ENCODE data around the gene PEX19. TPM values are rescaled to one million over a fixed set of nuclear protein-coding genes. Genes with fewer than 3 reads are reported as not detected.

PEX19 gene
- total and polyA plus RNA-seq, 10 of the 15 experiments (the other 5 are each of a cell fraction or from before 2014, with no cell fraction given): 27.1 to 58.1 (median 39.6) TPM

- Histone ChIP-seq H2AFZ (ENCODE audit: control insufficient read depth, low read depth, low read length) (no peak overlapping the region), H3K9ac (ENCODE audit: control insufficient read depth, insufficient read depth, low read length) (no peak overlapping the region), H3K4me1 (ENCODE audit: control insufficient read depth, insufficient read depth, low read length) (peaks cover 3% of the 10 kb centered on the region), H3K79me2 (ENCODE audit: control insufficient read depth, insufficient read depth, low read length) (no peaks in the 10 kb centered on the region), H3K4me2 (ENCODE audit: control insufficient read depth, insufficient read depth) (no peak overlapping the region), H3K27me3 (replicated peaks in 1 of 2; ENCODE audit: control insufficient read depth in 2 of 2, insufficient read depth in 2 of 2, low read length in 1 of 2) (no peaks in the 10 kb centered on the region), H3K36me3 (ENCODE audit: control insufficient read depth in 2 of 2, insufficient read depth in 2 of 2, low read length in 1 of 2) (no peaks in the 10 kb centered on the region), H4K20me1 (ENCODE audit: control insufficient read depth, insufficient read depth) (no peaks in the 10 kb centered on the region), H3K4me3 (no peak overlapping the region), H3K27ac (ENCODE audit: control insufficient read depth, insufficient read depth) (no peak overlapping the region), H3K9me3 (replicated peaks; ENCODE audit: control insufficient read depth, insufficient read depth, low read length) (no peaks in the 10 kb centered on the region)
- BruUV-seq (replicated peaks): no TSS peak
- TF ChIP-seq, protein P1, sequence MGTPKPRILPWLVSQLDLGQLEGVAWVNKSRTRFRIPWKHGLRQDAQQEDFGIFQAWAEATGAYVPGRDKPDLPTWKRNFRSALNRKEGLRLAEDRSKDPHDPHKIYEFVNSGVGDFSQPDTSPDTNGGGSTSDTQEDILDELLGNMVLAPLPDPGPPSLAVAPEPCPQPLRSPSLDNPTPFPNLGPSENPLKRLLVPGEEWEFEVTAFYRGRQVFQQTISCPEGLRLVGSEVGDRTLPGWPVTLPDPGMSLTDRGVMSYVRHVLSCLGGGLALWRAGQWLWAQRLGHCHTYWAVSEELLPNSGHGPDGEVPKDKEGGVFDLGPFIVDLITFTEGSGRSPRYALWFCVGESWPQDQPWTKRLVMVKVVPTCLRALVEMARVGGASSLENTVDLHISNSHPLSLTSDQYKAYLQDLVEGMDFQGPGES (IDR thresholded peaks at IDR 0.05): no peak
- intact Hi-C loops (cut with micrococcal nuclease; ENCODE audit: unreplicated experiment): no loop called here
- 56% methylated on average over 9 of the region's 10 CpGs for WGBS (ENCODE audit: insufficient coverage, insufficient replicate concordance, low lambda C conversion rate, missing lambda C conversion rate)
- ChIA-PET SMC1A (ENCODE audit: uncharacterized antibody, unreplicated experiment) (interaction anchor here (0.7 to 2.0 kb wide), 4 partner anchors 15 to 295 kb away, joined by 3 to 4 read pairs (median 3); no protein-coding TSS in a partner anchor), POLR2A (interaction anchor here (0.6 kb wide), 1 partner anchor 11 kb away, joined by 3 read pairs; no protein-coding TSS in a partner anchor), CTCF (interaction anchor here (1.8 to 8.1 kb wide), 3 partner anchors 15 to 24 kb away, joined by 5 to 86 read pairs (median 5); partner anchors contain the start of gene PEX19), RAD21 (ENCODE audit: unreplicated experiment) (no interaction called here)
- FAIRE-seq (no peak), ATAC-seq (no peak), DNase-seq (ENCODE audit: low read depth, low spot score) (no peak)
- in situ Hi-C loops (cut with MboI): no loop called here
Observed at GRCh38 chr1:160267284-160267991, 17.5 kb downstream of the PEX19 start.

- Histone ChIP-seq H3K4me3 (no peak overlapping the region), H3K9me3 (replicated peaks; ENCODE audit: control insufficient read depth, insufficient read depth, low read length) (no peaks in the 10 kb centered on the region), H3K4me1 (ENCODE audit: control insufficient read depth, insufficient read depth, low read length) (peaks cover 3% of the 10 kb centered on the region), H3K9ac (ENCODE audit: control insufficient read depth, insufficient read depth, low read length) (no peak overlapping the region), H3K79me2 (ENCODE audit: control insufficient read depth, insufficient read depth, low read length) (peaks cover 25% of the 10 kb centered on the region), H3K4me2 (ENCODE audit: control insufficient read depth, insufficient read depth) (no peak overlapping the region), H3K36me3 (ENCODE audit: control insufficient read depth in 2 of 2, insufficient read depth in 2 of 2, low read length in 1 of 2) (no peaks in the 10 kb centered on the region), H2AFZ (ENCODE audit: control insufficient read depth, low read depth, low read length) (no peak overlapping the region), H4K20me1 (ENCODE audit: control insufficient read depth, insufficient read depth) (no peaks in the 10 kb centered on the region), H3K27ac (ENCODE audit: control insufficient read depth, insufficient read depth) (no peak overlapping the region), H3K27me3 (replicated peaks in 1 of 2; ENCODE audit: control insufficient read depth in 2 of 2, insufficient read depth in 2 of 2, low read length in 1 of 2) (no peaks in the 10 kb centered on the region)
- ChIA-PET CTCF (interaction anchor here (1.0 to 8.1 kb wide), 8 partner anchors 13 to 112 kb away, joined by 3 to 86 read pairs (median 15); partner anchors contain the start of genes NCSTN, PEA15 and PEX19), POLR2A (interaction anchor here (0.7 to 5.3 kb wide), 5 partner anchors 13 to 98 kb away, joined by 3 to 29 read pairs (median 3); partner anchors contain the start of gene PEX19), SMC1A (ENCODE audit: uncharacterized antibody, unreplicated experiment) (interaction anchor here (0.9 to 5.3 kb wide), 8 partner anchors 11 to 163 kb away, joined by 3 to 32 read pairs (median 12); partner anchors contain the start of genes PEA15 and PEX19), RAD21 (ENCODE audit: unreplicated experiment) (interaction anchor here (1.0 to 6.7 kb wide), 5 partner anchors 12 to 95 kb away, joined by 3 to 68 read pairs (median 5); partner anchors contain the start of gene PEX19)
- in situ Hi-C loops (cut with MboI) (no loop called here), intact Hi-C loops (cut with micrococcal nuclease; ENCODE audit: unreplicated experiment) (no loop called here)
- TF ChIP-seq NR2C2 (IDR thresholded peaks at IDR 0.05; ENCODE audit: borderline replicate concordance, control insufficient read depth, insufficient read length, low read depth): no peak
- no peak for TF ChIP-seq MLLT1 (IDR thresholded peaks at IDR 0.05)
- no peak for TF ChIP-seq IRF5 (IDR thresholded peaks at IDR 0.05; ENCODE audit: borderline replicate concordance)
- no peak for TF ChIP-seq YBX1 (IDR thresholded peaks at IDR 0.05)
- no peak for TF ChIP-seq KLF5 (IDR thresholded peaks at IDR 0.05; ENCODE audit: partially characterized antibody)
- TF ChIP-seq, protein P2, sequence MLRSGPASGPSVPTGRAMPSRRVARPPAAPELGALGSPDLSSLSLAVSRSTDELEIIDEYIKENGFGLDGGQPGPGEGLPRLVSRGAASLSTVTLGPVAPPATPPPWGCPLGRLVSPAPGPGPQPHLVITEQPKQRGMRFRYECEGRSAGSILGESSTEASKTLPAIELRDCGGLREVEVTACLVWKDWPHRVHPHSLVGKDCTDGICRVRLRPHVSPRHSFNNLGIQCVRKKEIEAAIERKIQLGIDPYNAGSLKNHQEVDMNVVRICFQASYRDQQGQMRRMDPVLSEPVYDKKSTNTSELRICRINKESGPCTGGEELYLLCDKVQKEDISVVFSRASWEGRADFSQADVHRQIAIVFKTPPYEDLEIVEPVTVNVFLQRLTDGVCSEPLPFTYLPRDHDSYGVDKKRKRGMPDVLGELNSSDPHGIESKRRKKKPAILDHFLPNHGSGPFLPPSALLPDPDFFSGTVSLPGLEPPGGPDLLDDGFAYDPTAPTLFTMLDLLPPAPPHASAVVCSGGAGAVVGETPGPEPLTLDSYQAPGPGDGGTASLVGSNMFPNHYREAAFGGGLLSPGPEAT (IDR thresholded peaks at IDR 0.05; ENCODE audit: low read depth): no peak
- BruUV-seq (replicated peaks): no TSS peak
- no peak for ATAC-seq
- DNase-seq (ENCODE audit: low read depth, low spot score): no peak
- no peak for FAIRE-seq
- WGBS (ENCODE audit: insufficient coverage, insufficient replicate concordance, low lambda C conversion rate, missing lambda C conversion rate): 67% methylated on average over 4 of the region's 4 CpGs
Observed at GRCh38 chr1:160264795-160265307, 20.1 kb downstream of the PEX19 start.
